K562 (cell line): ENCODE results near the gene TSHZ1. TPM values are rescaled to one million over a fixed set of nuclear protein-coding genes. Genes with fewer than 3 reads are reported as not detected.

ENCODE experiments used
- CHD2 ChIP-seq: IDR thresholded peaks from 2 replicates; pipeline ENCODE4 v1.6.1; 2011; ENCODE audit warnings: low read depth, low read length
- E2F1 ChIP-seq: sonication (generic); formaldehyde crosslinking; IDR thresholded peaks from 2 replicates; pipeline ENCODE4 v1.8.1; 2023; ENCODE audit warnings: mild to moderate bottlenecking, missing genetic modification reagents, moderate library complexity
- HLTF ChIP-seq: fragments of 450-650 bp; IDR thresholded peaks from 2 replicates; pipeline ENCODE4 v1.6.1; 2016
- KAT2B ChIP-seq: IDR thresholded peaks from one replicate; pipeline ENCODE4 v1.6.1; 2012; ENCODE audit warnings: low read depth, mild to moderate bottlenecking, control low read depth, inconsistent platforms, low read length, moderate library complexity
- L3MBTL2 ChIP-seq: fragments of 450-650 bp; IDR thresholded peaks from 2 replicates; pipeline ENCODE4 v1.6.1; 2016; ENCODE audit warnings: mild to moderate bottlenecking, moderate library complexity
- LARP7 ChIP-seq: fragments of 450-650 bp; IDR thresholded peaks from 2 replicates; pipeline ENCODE4 v1.6.1; 2016
- MAFK ChIP-seq: IDR thresholded peaks from 2 replicates; pipeline ENCODE4 v1.6.1; 2011; ENCODE audit warnings: low read length, improper control_type of control experiment
- PBX2 ChIP-seq, 2 experiments: IDR thresholded peaks in 1 of 2; conservative IDR thresholded peaks in 1 of 2; 2 replicates each; pipeline ENCODE4 v1.6.1; 2016; ENCODE audit warnings: low read depth in 2 of 2, mild to moderate bottlenecking in 1 of 2, missing compliant biosample characterization in 1 of 2, missing genetic modification characterization in 1 of 2, moderate library complexity in 1 of 2
- PPARD ChIP-seq: fragments of 250-450 bp; sonication (Bioruptor Pico); IDR thresholded peaks from 2 replicates; pipeline ENCODE4 v1.8.0; 2022; ENCODE audit warnings: inconsistent platforms, mild to moderate bottlenecking, moderate library complexity
- SAP30 ChIP-seq: fragments of 200-600 bp; sonication (generic); IDR thresholded peaks from 2 replicates; pipeline ENCODE4 v1.6.1; 2012; ENCODE audit warnings: borderline replicate concordance, low read depth, mild to moderate bottlenecking, moderate library complexity, low read length, control low read depth, inconsistent platforms; ENCODE audit not compliant: insufficient read depth, poor library complexity, severe bottlenecking
- SRSF9 ChIP-seq: fragments of 200-400 bp; formaldehyde crosslinking; IDR thresholded peaks from 2 replicates; pipeline ENCODE4 v1.6.1; 2017; ENCODE audit warnings: low read depth, low read length, borderline replicate concordance
- ZNF586 ChIP-seq: fragments of 450-650 bp; formaldehyde crosslinking; conservative IDR thresholded peaks from 2 replicates; pipeline ENCODE4 v1.4.0; 2020; ENCODE audit warnings: mild to moderate bottlenecking, moderate library complexity
- ZNF644 ChIP-seq: fragments of 200-800 bp; sonication (Bioruptor generic); IDR thresholded peaks from 2 replicates; pipeline ENCODE4 v1.6.1; 2016; ENCODE audit warnings: low read depth, missing genetic modification characterization, missing compliant biosample characterization
- polyA plus RNA-seq, 8 experiments: library from polyadenylated mRNA; depleted of rRNA in 4 of 8; stranded (reverse) in 5 of 8; unstranded in 3 of 8; fragments of >200 nt; fragmentation: Nextera tagmentation in 2 of 8; fragmentation: Illumina TruSeq in 1 of 8; extraction: Ambion mirVana in 2 of 8; extraction: Trizol in 1 of 8; gene quantifications; 2 replicates each; pipeline versions ENCODE4 v1.2.1 to v1.2.3, GENCODE V29; 2011 to 2014; ENCODE audit warnings: inconsistent platforms in 1 of 8, missing spikeins in 1 of 8
- total RNA-seq, 7 experiments: library from RNA; depleted of rRNA in 6 of 7; stranded (reverse); fragments of >200 nt in 6 of 7; fragmentation: Illumina TruSeq in 2 of 7; extraction: Trizol in 2 of 7; gene quantifications; 2 replicates each; pipeline versions ENCODE4 v1.2.1 to v1.2.3, GENCODE V29; 2011 to 2021; ENCODE audit warnings: low replicate concordance in 1 of 7
- TF ChIP-seq, protein P1 (sequence below): fragments of 450-650 bp; IDR thresholded peaks from 2 replicates; pipeline ENCODE4 v1.6.1; 2017; ENCODE audit warnings: antibody characterized with exemption
- TF ChIP-seq, protein P2 (sequence below): sonication (generic); formaldehyde crosslinking; IDR thresholded peaks from 2 replicates; pipeline ENCODE4 v1.8.0; 2022; ENCODE audit warnings: missing genetic modification reagents, mild to moderate bottlenecking, borderline replicate concordance
- TF ChIP-seq, protein P3 (sequence below), 2 experiments: fragments of 450-650 bp; IDR thresholded peaks; 2 replicates each; pipeline ENCODE4 v1.6.1; 2018; ENCODE audit warnings: mild to moderate bottlenecking in 2 of 2, low read depth in 1 of 2; ENCODE audit not compliant: partially characterized antibody in 2 of 2

TSHZ1 gene
- total and polyA plus RNA-seq, 9 of the 15 experiments (the other 6 are each of a cell fraction or from before 2014, with no cell fraction given) = 1.1 to 7.2 (median 2.7) TPM

- TF ChIP-seq, protein P1, sequence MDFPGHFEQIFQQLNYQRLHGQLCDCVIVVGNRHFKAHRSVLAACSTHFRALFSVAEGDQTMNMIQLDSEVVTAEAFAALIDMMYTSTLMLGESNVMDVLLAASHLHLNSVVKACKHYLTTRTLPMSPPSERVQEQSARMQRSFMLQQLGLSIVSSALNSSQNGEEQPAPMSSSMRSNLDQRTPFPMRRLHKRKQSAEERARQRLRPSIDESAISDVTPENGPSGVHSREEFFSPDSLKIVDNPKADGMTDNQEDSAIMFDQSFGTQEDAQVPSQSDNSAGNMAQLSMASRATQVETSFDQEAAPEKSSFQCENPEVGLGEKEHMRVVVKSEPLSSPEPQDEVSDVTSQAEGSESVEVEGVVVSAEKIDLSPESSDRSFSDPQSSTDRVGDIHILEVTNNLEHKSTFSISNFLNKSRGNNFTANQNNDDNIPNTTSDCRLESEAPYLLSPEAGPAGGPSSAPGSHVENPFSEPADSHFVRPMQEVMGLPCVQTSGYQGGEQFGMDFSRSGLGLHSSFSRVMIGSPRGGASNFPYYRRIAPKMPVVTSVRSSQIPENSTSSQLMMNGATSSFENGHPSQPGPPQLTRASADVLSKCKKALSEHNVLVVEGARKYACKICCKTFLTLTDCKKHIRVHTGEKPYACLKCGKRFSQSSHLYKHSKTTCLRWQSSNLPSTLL = no peak
- TF ChIP-seq PPARD (CRISPR knock-in tag) (no peak), L3MBTL2 (peak; percentile 48; the same call in 1 of the 2 replicates), MAFK (no peak), KAT2B (no peak), LARP7 (no peak), CHD2 (no peak), PBX2 (CRISPR knock-in tag; IDR thresholded peaks at IDR 0.05; ENCODE audit: low read depth) (no peak), PBX2 (tag; conservative IDR thresholded peaks at IDR 0.05; ENCODE audit: low read depth) (no peak), SRSF9 (no peak), ZNF644 (tag) (no peak), E2F1 (CRISPR knock-in tag) (no peak), ZNF586 (no peak), HLTF (no peak), SAP30 (no peak)
- TF ChIP-seq, protein P2, sequence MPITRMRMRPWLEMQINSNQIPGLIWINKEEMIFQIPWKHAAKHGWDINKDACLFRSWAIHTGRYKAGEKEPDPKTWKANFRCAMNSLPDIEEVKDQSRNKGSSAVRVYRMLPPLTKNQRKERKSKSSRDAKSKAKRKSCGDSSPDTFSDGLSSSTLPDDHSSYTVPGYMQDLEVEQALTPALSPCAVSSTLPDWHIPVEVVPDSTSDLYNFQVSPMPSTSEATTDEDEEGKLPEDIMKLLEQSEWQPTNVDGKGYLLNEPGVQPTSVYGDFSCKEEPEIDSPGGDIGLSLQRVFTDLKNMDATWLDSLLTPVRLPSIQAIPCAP (CRISPR knock-in tag) = no peak
- TF ChIP-seq, protein P3, sequence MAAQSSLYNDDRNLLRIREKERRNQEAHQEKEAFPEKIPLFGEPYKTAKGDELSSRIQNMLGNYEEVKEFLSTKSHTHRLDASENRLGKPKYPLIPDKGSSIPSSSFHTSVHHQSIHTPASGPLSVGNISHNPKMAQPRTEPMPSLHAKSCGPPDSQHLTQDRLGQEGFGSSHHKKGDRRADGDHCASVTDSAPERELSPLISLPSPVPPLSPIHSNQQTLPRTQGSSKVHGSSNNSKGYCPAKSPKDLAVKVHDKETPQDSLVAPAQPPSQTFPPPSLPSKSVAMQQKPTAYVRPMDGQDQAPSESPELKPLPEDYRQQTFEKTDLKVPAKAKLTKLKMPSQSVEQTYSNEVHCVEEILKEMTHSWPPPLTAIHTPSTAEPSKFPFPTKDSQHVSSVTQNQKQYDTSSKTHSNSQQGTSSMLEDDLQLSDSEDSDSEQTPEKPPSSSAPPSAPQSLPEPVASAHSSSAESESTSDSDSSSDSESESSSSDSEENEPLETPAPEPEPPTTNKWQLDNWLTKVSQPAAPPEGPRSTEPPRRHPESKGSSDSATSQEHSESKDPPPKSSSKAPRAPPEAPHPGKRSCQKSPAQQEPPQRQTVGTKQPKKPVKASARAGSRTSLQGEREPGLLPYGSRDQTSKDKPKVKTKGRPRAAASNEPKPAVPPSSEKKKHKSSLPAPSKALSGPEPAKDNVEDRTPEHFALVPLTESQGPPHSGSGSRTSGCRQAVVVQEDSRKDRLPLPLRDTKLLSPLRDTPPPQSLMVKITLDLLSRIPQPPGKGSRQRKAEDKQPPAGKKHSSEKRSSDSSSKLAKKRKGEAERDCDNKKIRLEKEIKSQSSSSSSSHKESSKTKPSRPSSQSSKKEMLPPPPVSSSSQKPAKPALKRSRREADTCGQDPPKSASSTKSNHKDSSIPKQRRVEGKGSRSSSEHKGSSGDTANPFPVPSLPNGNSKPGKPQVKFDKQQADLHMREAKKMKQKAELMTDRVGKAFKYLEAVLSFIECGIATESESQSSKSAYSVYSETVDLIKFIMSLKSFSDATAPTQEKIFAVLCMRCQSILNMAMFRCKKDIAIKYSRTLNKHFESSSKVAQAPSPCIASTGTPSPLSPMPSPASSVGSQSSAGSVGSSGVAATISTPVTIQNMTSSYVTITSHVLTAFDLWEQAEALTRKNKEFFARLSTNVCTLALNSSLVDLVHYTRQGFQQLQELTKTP (IDR thresholded peaks at IDR 0.05; ENCODE audit: low read depth in 1 of 2, partially characterized antibody in 2 of 2) = no peak
Observed at GRCh38 chr18:75209129-75209950, 1.3 kb upstream of the TSHZ1 start, which contains the start of gene PTGR3 (continued).
